Skin epidermis (tissue), 12 donors: ENCODE measurements around the gene CUX1.
"Not testable (repeated sequence)": the region's sequence is repeated elsewhere in the genome, so short reads cannot be mapped to it uniquely, and the experiment has no call there.

ENCODE experiments used
- H3K27ac ChIP-seq, 21 experiments: fragments of 200-600 bp; sonication (generic) in 11 of 21; one replicate each; pipeline ENCODE4 v1.5.0; 2020; ENCODE audit warnings: mild to moderate bottlenecking in 3 of 21, inconsistent platforms in 2 of 21, moderate library complexity in 2 of 21
- H3K4me3 ChIP-seq, 7 experiments: fragments of 200-600 bp; sonication (generic) in 2 of 7; one replicate each; pipeline ENCODE4 v1.5.0; 2020; ENCODE audit warnings: inconsistent platforms in 2 of 7, mild to moderate bottlenecking in 2 of 7, moderate library complexity in 1 of 7

CUX1 gene

GRCh38 chr7:102317231-102318059 lies 500.0 kb downstream of the CUX1 start:
- Histone ChIP-seq H3K4me3 (no peak overlapping the region), H3K27ac (peak overlapping the region in 1 of 21 experiments; percentile 37)

- Histone ChIP-seq H3K4me3 (no peak overlapping the region), H3K27ac (peak overlapping the region in 1 of 21 experiments; percentile 37)
Observed at GRCh38 chr7:102318482-102318971, 501.1 kb downstream of the CUX1 start.

GRCh38 chr7:102319671-102320070 lies 502.2 kb downstream of the CUX1 start:
- Histone ChIP-seq H3K27ac (peak overlapping the region in 3 of 21 experiments; percentile 21 to 45 (median 39)), H3K4me3 (no peak overlapping the region)

- H3K4me3 ChIP-seq, result no peak overlapping the region
- H3K27ac ChIP-seq, result peak overlapping the region in 1 of 21 experiments; percentile 21
Observed at GRCh38 chr7:102320181-102320580, 502.8 kb downstream of the CUX1 start.

- peak overlapping the region in 1 of 7 experiments; percentile 2 for H3K4me3 ChIP-seq
- H3K27ac ChIP-seq, result no peak overlapping the region
Observed at GRCh38 chr7:102320601-102321350, 503.4 kb downstream of the CUX1 start.

GRCh38 chr7:102321351-102322201 lies 504.1 kb downstream of the CUX1 start:
- peak overlapping the region in 2 of 21 experiments; percentile 41 to 62 for H3K27ac ChIP-seq
- H3K4me3 ChIP-seq, result peak overlapping the region in 1 of 7 experiments; percentile 2

- Histone ChIP-seq H3K4me3 (no peak overlapping the region), H3K27ac (no peak overlapping the region)
Observed at GRCh38 chr7:102322202-102322715, 504.8 kb downstream of the CUX1 start.

- Histone ChIP-seq H3K27ac (no peak overlapping the region), H3K4me3 (no peak overlapping the region)
Observed at GRCh38 chr7:102323914-102324195, 506.4 kb downstream of the CUX1 start.

- not testable (repeated sequence) for H3K27ac ChIP-seq, H3K4me3 ChIP-seq
Observed at GRCh38 chr7:102325106-102325505, 507.7 kb downstream of the CUX1 start.

- no peak overlapping the region for H3K27ac ChIP-seq
- no peak overlapping the region for H3K4me3 ChIP-seq
Observed at GRCh38 chr7:102326157-102326889, 508.9 kb downstream of the CUX1 start.

- H3K27ac ChIP-seq, H3K4me3 ChIP-seq: not testable (repeated sequence)
Observed at GRCh38 chr7:102327183-102327582, 509.8 kb downstream of the CUX1 start.

GRCh38 chr7:102328863-102329262 lies 511.4 kb downstream of the CUX1 start:
- H3K27ac ChIP-seq, H3K4me3 ChIP-seq: not testable (repeated sequence)

- H3K27ac ChIP-seq, H3K4me3 ChIP-seq: not testable (repeated sequence)
Observed at GRCh38 chr7:102329366-102329765, 511.9 kb downstream of the CUX1 start.

GRCh38 chr7:102330666-102331460 lies 513.4 kb downstream of the CUX1 start:
- H3K27ac ChIP-seq, H3K4me3 ChIP-seq: not testable (repeated sequence)
